Measurements from ENCODE around the gene WNT5A.

DNA sequence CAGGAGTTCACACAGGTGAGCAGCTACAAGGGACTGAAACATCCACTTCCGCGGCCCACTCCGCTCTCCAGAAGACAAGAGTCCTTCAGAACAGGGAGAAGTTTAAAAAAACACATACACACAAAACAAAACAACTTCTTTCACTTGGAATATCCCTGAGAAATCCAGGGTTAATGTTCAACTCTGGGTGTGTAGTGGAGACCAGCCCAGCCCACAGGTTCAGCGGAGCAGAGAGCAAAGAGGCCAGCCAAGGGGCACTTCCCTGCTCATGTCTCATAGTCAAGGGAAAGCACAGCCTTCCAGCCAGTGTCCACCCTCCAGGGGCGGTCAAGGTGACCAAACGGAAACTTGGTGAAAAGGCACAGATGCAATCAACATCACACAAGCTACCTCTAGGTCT, 41.6 kb downstream of the WNT5A start:
- TF ChIP-seq, protein P1, sequence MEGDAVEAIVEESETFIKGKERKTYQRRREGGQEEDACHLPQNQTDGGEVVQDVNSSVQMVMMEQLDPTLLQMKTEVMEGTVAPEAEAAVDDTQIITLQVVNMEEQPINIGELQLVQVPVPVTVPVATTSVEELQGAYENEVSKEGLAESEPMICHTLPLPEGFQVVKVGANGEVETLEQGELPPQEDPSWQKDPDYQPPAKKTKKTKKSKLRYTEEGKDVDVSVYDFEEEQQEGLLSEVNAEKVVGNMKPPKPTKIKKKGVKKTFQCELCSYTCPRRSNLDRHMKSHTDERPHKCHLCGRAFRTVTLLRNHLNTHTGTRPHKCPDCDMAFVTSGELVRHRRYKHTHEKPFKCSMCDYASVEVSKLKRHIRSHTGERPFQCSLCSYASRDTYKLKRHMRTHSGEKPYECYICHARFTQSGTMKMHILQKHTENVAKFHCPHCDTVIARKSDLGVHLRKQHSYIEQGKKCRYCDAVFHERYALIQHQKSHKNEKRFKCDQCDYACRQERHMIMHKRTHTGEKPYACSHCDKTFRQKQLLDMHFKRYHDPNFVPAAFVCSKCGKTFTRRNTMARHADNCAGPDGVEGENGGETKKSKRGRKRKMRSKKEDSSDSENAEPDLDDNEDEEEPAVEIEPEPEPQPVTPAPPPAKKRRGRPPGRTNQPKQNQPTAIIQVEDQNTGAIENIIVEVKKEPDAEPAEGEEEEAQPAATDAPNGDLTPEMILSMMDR (IDR thresholded peaks at IDR 0.05; ENCODE audit: low read length): no peak
- no peak for TF ChIP-seq EZH2 (IDR thresholded peaks at IDR 0.05; ENCODE audit: borderline replicate concordance, low read length)

Measured in OCI-LY1 (cell line).